Fibroblast of mammary gland (primary cell): ENCODE results near the gene SEC16A.

ENCODE experiments used
- DNase-seq: peaks from one replicate; pipeline ENCODE4 v3.0.0-alpha.2; 2010; ENCODE audit warnings: low read depth
- H3K4me3 ChIP-seq: 2 replicates; pipeline ENCODE4 v1.5.1; 2011; ENCODE audit warnings: low read depth, mild to moderate bottlenecking, low read length, moderate library complexity; ENCODE audit not compliant: control insufficient read depth
- CTCF ChIP-seq: conservative IDR thresholded peaks from 2 replicates; pipeline ENCODE4 v1.5.1; 2011; ENCODE audit warnings: low read depth, low read length, inconsistent platforms; ENCODE audit not compliant: control insufficient read depth, insufficient read depth

Gene SEC16A

GRCh38 chr9:136470356-136470755 is 12.5 kb downstream of the SEC16A start:
- no peak overlapping the region for H3K4me3 ChIP-seq
- no peak for DNase-seq
- no peak for TF ChIP-seq CTCF

GRCh38 chr9:136467766-136468165 is 15.1 kb downstream of the SEC16A start:
- no peak for DNase-seq
- no peak for TF ChIP-seq CTCF

GRCh38 chr9:136466155-136466541 is 16.7 kb downstream of the SEC16A start:
- no peak for DNase-seq
- TF ChIP-seq CTCF: no peak
- no peak overlapping the region for H3K4me3 ChIP-seq

More at GRCh38 chr9:136467766-136468165, 15.1 kb downstream of the SEC16A start:
- H3K4me3 ChIP-seq: no peak overlapping the region

GRCh38 chr9:136465500-136466154 is 17.2 kb downstream of the SEC16A start:
- TF ChIP-seq CTCF: no peak
- no peak for DNase-seq
- no peak overlapping the region for H3K4me3 ChIP-seq

GRCh38 chr9:136464241-136464640 is 18.6 kb downstream of the SEC16A start:
- no peak for TF ChIP-seq CTCF
- DNase-seq: no peak
- no peak overlapping the region for H3K4me3 ChIP-seq

- no peak overlapping the region for H3K4me3 ChIP-seq
- no peak for TF ChIP-seq CTCF
- DNase-seq: no peak
Measured at GRCh38 chr9:136463578-136463977, 19.3 kb downstream of the SEC16A start.

GRCh38 chr9:136462664-136463063 is 20.2 kb downstream of the SEC16A start:
- TF ChIP-seq CTCF: no peak
- DNase-seq: no peak
- no peak overlapping the region for H3K4me3 ChIP-seq
